ENCODE results near the gene GGCX. TPM values are rescaled to one million over a fixed set of nuclear protein-coding genes. Genes with fewer than 3 reads are reported as not detected.

Gene GGCX
- polyA plus RNA-seq, 3 donors = 24.0 to 34.4 (median 32.0) TPM

- H3K36me3 ChIP-seq (replicated peaks in 1 of 2; ENCODE audit: control insufficient read depth in 1 of 2, insufficient read depth in 2 of 2, low read length in 2 of 2) = peaks cover 27 to 35% of the 10 kb centered on the region in 2 donors
- Mint-ChIP-seq H3K27ac (no peak overlapping the region), H3K4me1 (peaks cover 48% of the 10 kb centered on the region), H3K36me3 (peaks cover 31 to 34% of the 10 kb centered on the region in 2 donors), H3K4me3 (no peak overlapping the region), H3K9me3 (peaks cover 0 to 2% (median 0%) of the 10 kb centered on the region in 7 donors), H3K27me3 (ENCODE audit: low read depth in 3 of 3) (peaks cover 3 to 8% (median 4%) of the 10 kb centered on the region in 3 donors)
- H2AFZ ChIP-seq (ENCODE audit: insufficient read depth, low read depth, low read length, poor library complexity, severe bottlenecking) = no peak overlapping the region
- peaks cover 37% of the 10 kb centered on the region for H3K79me2 ChIP-seq (ENCODE audit: insufficient read depth, low read length)
- H3K9ac ChIP-seq (ENCODE audit: insufficient read depth, low read length, poor library complexity, severe bottlenecking) = no peak overlapping the region
- no peak for DNase-seq
- H3K9me3 ChIP-seq (replicated peaks in 1 of 2; ENCODE audit: control insufficient read depth in 1 of 2, insufficient read depth in 1 of 2, low read length in 2 of 2) = no peaks in the 10 kb centered on the region
- WGBS (ENCODE audit: insufficient coverage) = 82% methylated on average over 17 of the region's 17 CpGs
- H3K27me3 ChIP-seq (ENCODE audit: control insufficient read depth in 2 of 2, insufficient read depth in 2 of 2, low read length in 2 of 2) = no peaks in the 10 kb centered on the region
- H3K4me1 ChIP-seq (ENCODE audit: control insufficient read depth in 1 of 2, insufficient read depth in 2 of 2, low read length in 2 of 2) = peaks cover 39 to 55% of the 10 kb centered on the region in 2 donors
- no peak overlapping the region for H3K4me3 ChIP-seq (replicated peaks in 1 of 3; ENCODE audit: low read depth in 2 of 3, low read length in 3 of 3)
- intact Hi-C loops (cut with micrococcal nuclease) = loop anchor here (5.0 kb wide), 2 partner anchors 32 to 37 kb away; partner anchors contain the start of gene GGCX (in 1 of the 2)
- H3K4me2 ChIP-seq (replicated peaks; ENCODE audit: extremely low read depth, low read length, poor library complexity, severe bottlenecking) = no peak overlapping the region
- peaks cover 51% of the 10 kb centered on the region for H4K20me1 ChIP-seq (ENCODE audit: insufficient read depth, low read length)
- H3K27ac ChIP-seq (ENCODE audit: low read depth in 1 of 2, low read length in 2 of 2) = no peak overlapping the region
- TF ChIP-seq CTCF (IDR thresholded peaks at IDR 0.05) = no peak
These were observed 38.4 kb upstream of the GGCX start for GRCh38 chr2:85599468-85600234.

GRCh38 chr2:85598594-85599340, 37.5 kb upstream of the GGCX start:
- Mint-ChIP-seq H3K9me3 (peaks cover 0 to 2% (median 0%) of the 10 kb centered on the region in 7 donors), H3K36me3 (peaks cover 31 to 34% of the 10 kb centered on the region in 2 donors), H3K27ac (no peak overlapping the region), H3K4me3 (no peak overlapping the region), H3K4me1 (peaks cover 48% of the 10 kb centered on the region), H3K27me3 (ENCODE audit: low read depth in 3 of 3) (peaks cover 2 to 8% (median 3%) of the 10 kb centered on the region in 3 donors)
- 93% methylated on average over 3 of the region's 14 CpGs for WGBS (ENCODE audit: insufficient coverage)
- Histone ChIP-seq H3K9me3 (replicated peaks in 1 of 2; ENCODE audit: control insufficient read depth in 1 of 2, insufficient read depth in 1 of 2, low read length in 2 of 2) (no peaks in the 10 kb centered on the region), H3K79me2 (ENCODE audit: insufficient read depth, low read length) (peaks cover 46% of the 10 kb centered on the region), H3K27ac (ENCODE audit: low read depth in 1 of 2, low read length in 2 of 2) (no peak overlapping the region), H4K20me1 (ENCODE audit: insufficient read depth, low read length) (peaks cover 45% of the 10 kb centered on the region), H3K4me3 (replicated peaks in 1 of 3; ENCODE audit: low read depth in 2 of 3, low read length in 3 of 3) (no peak overlapping the region), H2AFZ (ENCODE audit: insufficient read depth, low read depth, low read length, poor library complexity, severe bottlenecking) (no peak overlapping the region), H3K27me3 (ENCODE audit: control insufficient read depth in 2 of 2, insufficient read depth in 2 of 2, low read length in 2 of 2) (no peaks in the 10 kb centered on the region), H3K4me2 (replicated peaks; ENCODE audit: extremely low read depth, low read length, poor library complexity, severe bottlenecking) (no peak overlapping the region), H3K4me1 (ENCODE audit: control insufficient read depth in 1 of 2, insufficient read depth in 2 of 2, low read length in 2 of 2) (peaks cover 38 to 53% of the 10 kb centered on the region in 2 donors), H3K36me3 (replicated peaks in 1 of 2; ENCODE audit: control insufficient read depth in 1 of 2, insufficient read depth in 2 of 2, low read length in 2 of 2) (peaks cover 27 to 35% of the 10 kb centered on the region in 2 donors), H3K9ac (ENCODE audit: insufficient read depth, low read length, poor library complexity, severe bottlenecking) (no peak overlapping the region)
- no peak for TF ChIP-seq CTCF (IDR thresholded peaks at IDR 0.05)
- no peak for DNase-seq
- intact Hi-C loops (cut with micrococcal nuclease) = no loop called here

All from CD14-positive monocyte (primary cell).